GM21528 (cell line): ENCODE data around the gene RASIP1.
"Not testable (repeated sequence)": the region's sequence is repeated elsewhere in the genome, so short reads cannot be mapped to it uniquely, and the experiment has no call there.

Experiments used
- ATAC-seq: cut with Tn5 transposase; IDR thresholded peaks from one replicate; pipeline ENCODE4 v1.9.1; 2021; ENCODE audit warnings: mild to moderate bottlenecking, moderate library complexity; ENCODE audit not compliant: unreplicated experiment, low FRiP score

The RASIP1 gene

DNA sequence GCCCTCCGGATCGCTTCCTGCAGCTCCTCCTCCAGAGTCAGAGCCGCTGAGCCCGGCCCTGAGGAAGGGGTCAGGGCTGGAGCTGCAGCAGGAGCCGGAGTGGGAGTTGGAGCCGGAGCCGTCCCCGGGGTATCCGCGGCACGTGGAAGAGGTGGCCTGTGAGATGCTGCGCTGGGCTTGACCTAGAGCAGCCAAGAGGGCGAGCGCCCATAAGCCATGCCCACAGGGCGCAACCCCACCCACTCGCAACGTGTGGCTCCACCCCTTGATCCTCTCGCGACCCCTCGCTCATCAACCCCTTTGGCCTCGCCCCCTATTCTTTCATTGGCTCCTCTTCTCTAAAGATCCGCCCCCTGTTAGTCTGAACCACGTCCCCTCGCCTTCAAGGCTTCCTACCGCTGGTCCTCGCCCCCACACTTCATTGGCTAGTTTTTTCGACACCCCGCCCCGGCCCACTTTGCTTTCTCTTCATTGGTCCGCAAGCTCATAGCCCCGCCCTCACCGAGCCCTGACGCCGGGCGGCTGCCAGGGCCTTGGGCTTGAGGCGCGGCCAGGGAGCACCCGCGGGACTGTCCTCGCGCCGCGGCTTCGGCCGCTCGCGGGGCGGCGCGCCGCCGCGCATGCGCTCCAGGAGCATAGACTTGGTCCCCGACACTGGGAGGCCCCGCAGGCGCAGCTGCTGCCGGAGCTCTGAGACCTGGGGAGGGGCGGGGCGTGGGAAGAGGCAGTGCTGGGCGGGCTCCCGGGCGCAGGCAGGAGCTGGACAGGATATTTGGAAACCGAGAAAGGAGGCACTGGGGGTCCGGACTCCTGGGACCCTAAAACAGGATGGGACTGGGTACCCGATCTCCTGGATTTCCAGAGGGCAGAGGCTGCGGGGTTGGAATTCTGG is 26.3 kb downstream of the RASIP1 start:
- peak; percentile 84 for ATAC-seq

- ATAC-seq = no peak
These were observed 27.2 kb downstream of the RASIP1 start for GRCh38 chr19:48713041-48713863.

DNA sequence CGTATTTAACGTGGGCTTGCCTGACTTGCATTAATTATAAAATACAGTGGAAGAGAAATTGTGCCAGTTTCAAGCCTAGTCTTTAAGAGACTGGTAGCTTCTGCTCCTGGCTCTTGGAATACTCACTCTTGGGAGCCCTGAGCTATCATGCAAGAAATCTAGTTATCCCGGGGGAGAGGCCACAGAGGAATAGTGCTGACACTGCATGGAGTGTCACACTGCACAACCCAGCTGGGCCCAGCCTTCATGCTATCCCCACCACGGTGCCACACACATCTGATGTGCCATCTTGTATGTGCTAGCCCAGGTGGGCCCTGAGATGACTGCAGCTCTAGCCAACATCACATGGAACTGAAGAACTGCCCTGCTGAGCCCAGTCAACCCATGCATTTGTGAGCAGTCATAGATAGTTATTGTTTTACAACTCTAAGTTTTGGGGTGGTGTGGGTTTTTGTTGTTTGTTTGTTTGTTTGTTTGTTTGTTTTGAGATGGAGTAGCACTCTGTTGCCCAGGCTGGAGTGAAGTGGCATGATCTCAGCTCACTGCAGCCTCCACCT is 29.2 kb downstream of the RASIP1 start:
- no peak for ATAC-seq

DNA sequence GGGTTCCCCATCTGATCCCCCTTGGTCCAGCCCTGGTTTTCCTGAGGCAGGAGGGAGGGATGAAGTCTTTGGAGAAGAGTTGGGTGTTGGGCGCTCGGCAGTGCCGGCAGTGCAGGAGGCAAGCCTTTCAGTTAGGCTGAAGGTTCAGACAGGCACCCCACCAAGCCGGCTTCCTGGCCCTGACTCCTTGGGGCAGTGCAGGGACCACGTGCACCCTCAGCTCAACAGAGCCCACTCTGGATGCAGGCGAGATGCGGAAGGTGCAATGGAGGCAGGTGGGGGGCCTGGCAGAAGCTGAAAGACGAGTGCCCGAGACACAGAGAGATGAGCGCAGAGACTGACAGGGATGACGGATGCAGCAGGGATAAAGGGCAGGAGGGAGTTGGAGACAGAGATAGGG is 31.9 kb downstream of the RASIP1 start:
- no peak for ATAC-seq

GRCh38 chr19:48705431-48705830 is 35.0 kb downstream of the RASIP1 start:
- ATAC-seq = no peak

DNA sequence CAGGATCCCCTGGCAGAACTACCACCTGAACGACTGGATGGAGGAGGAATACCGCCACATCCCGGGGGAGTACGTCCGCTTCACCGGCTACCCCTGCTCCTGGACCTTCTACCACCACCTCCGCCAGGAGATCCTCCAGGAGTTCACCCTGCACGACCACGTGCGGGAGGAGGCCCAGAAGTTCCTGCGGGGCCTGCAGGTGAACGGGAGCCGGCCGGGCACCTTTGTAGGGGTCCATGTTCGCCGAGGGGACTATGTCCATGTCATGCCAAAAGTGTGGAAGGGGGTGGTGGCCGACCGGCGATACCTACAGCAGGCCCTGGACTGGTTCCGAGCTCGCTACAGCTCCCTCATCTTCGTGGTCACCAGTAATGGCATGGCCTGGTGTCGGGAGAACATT is 37.1 kb downstream of the RASIP1 start:
- ATAC-seq = no peak

GRCh38 chr19:48702701-48703100 is 37.7 kb downstream of the RASIP1 start:
- ATAC-seq = no peak

DNA sequence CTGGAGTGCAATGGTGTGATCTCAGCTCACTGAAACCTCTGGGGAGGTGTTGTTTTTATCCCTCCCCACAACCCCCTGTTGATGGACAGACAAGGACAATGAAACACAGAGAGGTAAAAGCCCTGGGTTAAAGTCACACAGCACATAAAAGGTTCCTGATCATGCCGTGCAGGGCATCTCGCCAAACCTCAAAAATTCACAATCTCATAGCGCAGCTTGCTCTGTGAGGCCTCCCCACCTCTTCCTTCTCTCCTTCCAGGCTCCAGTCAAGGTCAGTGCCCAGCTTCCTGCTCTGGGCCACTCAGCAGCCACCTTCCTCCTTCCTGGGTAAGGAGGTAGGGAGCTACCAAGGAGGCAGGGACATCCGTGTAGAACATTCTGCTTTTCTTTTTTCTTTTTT is 42.4 kb downstream of the RASIP1 start:
- no peak for ATAC-seq

DNA sequence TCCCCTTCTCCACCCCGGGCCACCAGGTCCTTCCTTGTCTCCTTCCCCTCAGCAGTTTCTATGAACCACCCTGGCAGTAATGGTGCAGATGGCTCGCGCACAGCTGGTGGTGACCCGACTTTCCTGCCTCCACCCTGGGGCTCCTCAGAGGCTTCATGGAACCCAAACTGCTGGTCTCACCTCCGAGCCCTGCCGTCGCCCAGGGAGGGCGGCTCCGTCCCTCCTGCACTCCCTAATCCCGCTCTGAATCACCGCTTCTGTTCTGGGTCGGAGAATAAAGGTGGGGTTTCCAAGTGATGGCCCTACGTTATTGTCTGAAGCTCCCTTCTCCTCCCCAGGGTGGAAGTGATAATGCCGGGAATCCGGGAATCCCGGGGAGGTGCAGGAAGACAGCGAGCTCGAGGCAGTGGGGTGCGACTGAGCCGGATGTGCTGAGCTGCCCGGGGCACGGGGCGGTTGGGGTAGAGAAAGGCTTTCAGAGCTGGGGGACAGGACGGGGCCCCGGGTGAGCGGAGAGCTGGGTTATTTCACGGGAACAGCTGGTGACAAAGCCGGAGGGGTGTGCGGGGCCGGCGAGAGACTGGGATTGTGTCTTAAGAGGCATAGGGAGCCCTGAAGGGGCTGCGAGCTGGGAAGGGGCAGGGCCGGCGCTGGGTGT is 43.9 kb downstream of the RASIP1 start:
- ATAC-seq = no peak

DNA sequence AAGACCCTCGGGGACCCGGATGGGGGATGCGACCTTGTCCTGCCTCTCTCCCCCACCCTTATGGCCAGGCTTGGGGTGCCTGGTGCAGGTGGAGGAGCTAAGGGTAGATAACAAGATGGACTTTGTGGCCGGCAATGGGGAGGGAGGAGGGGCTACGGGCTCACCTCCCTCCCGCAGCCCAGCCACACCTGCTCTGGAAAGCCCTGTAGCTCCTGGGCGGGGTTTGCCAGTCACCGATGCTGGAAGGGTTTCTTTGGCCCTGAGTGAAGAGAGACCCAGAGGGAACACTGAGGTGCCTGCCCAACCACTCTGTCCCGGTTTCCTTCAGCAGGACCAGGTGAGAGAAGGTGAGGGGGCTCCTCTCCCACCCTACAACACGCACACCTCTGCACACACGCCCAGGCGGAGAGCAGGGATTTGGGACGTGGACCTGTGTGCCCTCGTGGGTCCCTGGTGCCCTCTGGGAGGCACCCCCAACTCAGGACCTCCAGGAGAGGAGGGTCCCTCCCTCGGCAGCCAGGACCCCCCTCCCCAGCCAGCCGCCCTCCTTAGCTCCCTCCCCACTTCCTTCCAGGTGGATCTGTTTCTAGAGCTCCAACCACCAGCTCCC is 44.6 kb downstream of the RASIP1 start, which contains the start of gene FUT2:
FUT2 (plus strand) TSS at position 229 of the 610 bp plus-strand sequence. CDS start 6,986 bp downstream, outside the sequence.
- ATAC-seq = no peak

DNA sequence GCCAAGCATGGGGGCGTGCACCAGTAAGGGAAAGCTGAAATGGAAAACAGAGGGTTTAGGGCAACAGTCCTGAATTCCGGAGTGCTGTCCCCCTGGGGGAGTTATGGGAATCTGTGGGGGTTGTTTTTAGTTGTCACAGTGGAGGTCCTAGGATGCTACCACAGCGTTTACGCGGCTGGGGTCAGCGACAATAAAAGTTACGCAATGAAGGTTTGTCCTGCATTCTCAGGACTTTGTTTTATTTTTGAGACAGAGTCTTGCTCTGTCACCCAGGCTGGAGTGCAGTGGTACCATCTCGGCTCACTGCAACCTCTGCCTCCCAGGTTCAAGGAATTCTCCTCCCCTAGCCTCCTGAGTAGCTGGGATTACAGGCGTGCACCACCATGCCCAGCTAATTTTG is 46.8 kb downstream of the RASIP1 start:
- ATAC-seq = not testable (repeated sequence)

DNA sequence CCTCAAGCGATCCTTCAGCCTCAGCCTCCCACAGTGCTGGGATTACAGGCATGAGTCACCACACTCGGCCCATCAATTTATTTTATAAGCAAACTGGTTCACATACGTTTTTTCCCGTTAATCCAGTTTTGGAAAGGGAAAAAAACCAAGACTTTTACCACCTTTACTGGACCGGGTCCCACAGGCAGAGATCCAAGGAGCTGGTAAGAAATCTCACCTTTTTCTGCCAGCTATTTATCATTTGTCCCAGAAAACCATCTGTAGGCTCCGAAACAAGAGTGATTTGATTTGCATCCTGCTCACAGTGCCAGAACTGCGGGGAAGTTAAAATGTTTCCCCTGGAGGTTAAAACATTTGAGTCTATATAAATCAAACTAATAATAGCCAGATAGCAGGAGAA is 51.0 kb downstream of the RASIP1 start:
- ATAC-seq = no peak

DNA sequence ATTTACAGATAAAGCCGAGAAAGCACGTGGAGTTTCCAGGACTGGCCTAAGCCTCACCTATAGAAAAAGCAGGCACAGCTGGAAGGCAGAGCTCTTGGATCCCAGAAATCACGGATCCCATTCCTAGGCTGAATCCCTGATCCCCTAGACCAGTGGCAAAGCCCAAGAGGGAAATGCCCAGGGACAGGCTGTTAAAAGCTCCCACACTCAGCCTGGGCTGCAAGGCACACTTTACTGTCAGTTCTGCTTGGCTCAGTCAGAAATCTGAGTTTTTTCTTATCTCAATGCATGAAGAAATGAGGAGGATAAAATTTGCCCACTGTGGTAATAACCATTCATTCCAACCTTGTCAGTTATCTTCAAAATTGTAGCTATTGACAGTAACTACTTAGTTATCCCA is 52.6 kb downstream of the RASIP1 start:
- no peak for ATAC-seq

DNA sequence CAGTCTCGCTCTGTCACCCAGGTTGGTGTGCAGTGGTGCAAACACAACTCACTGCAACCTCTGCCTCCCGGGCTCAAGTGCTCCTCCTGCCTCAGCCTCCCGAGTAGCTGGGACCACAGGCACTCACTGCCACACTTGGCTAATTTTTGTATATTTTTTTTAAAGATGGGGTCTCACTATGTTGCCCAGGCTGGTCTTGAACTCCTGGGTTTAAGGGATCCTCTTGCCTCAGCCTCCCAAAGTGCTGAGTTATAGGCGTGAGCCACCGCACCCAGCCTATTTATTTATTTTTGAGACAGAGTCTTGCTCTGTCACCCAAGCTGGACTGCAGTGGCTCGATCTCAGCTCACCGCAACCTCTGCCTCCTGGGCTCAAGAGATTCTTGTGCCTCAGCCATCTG is 53.8 kb downstream of the RASIP1 start:
- not testable (repeated sequence) for ATAC-seq

DNA sequence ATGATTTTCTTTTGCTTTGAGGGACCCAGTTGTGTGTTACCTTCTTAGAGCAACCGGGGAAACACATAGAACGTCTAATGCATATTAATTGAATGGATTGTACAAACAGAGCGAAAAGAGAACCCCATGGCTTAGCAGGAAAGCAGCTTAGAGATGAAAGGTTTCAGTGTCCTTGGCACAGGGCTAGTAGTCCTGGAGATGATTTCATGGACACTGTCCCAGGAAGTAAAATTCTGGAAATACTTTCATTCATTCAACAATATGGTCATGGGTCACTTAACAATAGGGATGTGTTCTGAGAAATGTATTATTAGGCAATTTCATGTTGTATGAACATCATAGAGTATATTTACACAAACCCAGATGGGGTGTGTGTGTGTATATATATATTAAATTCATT is 54.3 kb downstream of the RASIP1 start:
- ATAC-seq = no peak

- no peak for ATAC-seq
These were observed 54.8 kb downstream of the RASIP1 start for GRCh38 chr19:48685583-48685982.

DNA sequence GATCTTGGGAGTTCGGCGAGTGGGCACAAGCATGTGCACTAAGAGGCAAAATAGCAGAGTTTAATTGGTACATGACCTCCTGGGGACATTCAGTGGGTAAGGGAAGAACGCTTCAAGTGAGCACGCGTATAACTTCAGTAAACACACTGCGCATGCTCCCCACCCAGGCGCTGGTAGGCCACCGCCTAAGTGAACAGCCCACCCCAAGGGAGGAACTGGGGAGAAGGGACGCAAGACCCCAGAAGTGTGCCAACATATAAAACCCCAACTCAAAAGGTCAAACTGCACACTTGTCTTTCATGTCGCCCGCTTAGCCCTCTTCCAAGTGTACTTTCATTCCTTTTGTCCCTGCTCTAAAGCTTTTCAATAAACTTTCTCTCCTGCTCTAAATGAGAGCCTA is 57.1 kb downstream of the RASIP1 start:
- no peak for ATAC-seq

- ATAC-seq = no peak
These were observed 59.3 kb downstream of the RASIP1 start for GRCh38 chr19:48681127-48681470.

DNA sequence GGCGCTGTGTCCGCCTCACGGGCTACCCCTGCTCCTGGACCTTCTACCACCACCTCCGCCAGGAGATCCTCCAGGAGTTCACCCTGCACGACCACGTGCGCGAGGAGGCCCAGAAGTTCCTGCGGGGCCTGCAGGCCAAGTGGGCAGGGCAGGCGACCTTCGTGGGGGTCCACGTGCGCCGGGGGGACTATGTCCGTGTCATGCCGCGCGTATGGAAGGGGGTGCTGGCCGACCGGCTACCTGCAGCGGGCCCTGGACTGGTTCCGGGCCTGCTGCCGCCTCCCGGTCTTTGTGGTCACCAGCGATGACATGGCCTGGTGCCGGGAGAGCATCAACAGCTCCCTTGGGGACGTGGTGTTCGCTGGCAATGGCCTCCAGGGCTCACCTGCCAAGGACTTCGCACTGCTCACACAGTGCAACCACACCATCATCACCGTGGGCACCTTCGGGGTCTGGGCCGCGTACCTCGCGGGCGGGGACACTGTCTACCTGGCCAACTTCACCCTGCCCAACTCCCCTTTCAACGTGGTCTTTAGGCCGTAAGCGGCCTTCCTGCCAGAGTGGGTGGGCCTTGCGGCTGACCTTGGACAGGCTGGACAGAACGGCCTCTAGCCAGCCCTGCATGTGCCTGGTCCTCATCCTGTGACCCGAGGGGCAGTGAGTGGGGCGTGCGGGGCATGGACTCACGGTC is 59.8 kb downstream of the RASIP1 start:
- ATAC-seq = no peak

DNA sequence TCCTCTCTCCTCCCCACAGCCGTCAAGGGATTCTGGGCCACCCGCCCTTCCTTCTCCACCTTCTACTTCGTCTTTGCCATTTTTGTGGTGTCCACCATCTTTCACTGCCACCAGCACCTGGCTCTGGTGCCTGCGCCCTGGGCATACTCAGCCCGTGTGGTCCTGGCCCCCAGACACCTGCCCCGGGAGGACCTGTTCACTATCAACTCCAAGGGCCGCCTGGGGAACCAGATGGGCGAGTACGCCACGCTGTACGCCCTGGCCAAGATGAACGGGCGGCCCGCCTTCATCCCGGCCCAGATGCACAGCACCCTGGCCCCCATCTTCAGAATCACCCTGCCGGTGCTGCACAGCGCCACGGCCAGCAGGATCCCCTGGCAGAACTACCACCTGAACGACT is 60.4 kb downstream of the RASIP1 start:
- not testable (repeated sequence) for ATAC-seq
